GM12878 (cell line): ENCODE data around the gene MMP7. TPM values are rescaled to one million over a fixed set of nuclear protein-coding genes. Genes with fewer than 3 reads are reported as not detected.

Source experiments
- ATAC-seq: fragments of 200-7000 bp; cut with Tn5 transposase; 3 replicates; pipeline ENCODE4 v1.9.1; 2020; ENCODE audit warnings: mild to moderate bottlenecking, moderate library complexity
- BruUV-seq: library from RNA; stranded (reverse); fragments of 400-500 nt; replicated peaks from 2 replicates; lab custom pipeline; 2021; lab: Mats Ljungman, UMichigan
- CTCF ChIA-PET: fragments of 300-600 bp; sonication (Branson Sonifier 250); formaldehyde crosslinking; extraction: SDS; loops from one replicate; lab custom pipeline; 2021; ENCODE audit warnings: inconsistent platforms; lab: Yijun Ruan, JAX
- POLR2A ChIA-PET: fragments of 350-600 bp; formaldehyde crosslinking; extraction: SDS; loops from one replicate; lab custom pipeline; 2021; ENCODE audit warnings: inconsistent platforms; lab: Charles Lee
- RAD21 ChIA-PET: fragments of 300-600 bp; sonication (Branson Sonifier 250); formaldehyde crosslinking; loops from one replicate; lab custom pipeline; 2023; ENCODE audit warnings: antibody characterized with exemption; ENCODE audit not compliant: unreplicated experiment; lab: Charles Lee
- SMC1A ChIA-PET: fragments of 300-600 bp; sonication (Branson Sonifier 250); formaldehyde crosslinking; loops from one replicate; lab custom pipeline; 2023; ENCODE audit not compliant: unreplicated experiment, uncharacterized antibody; lab: Charles Lee
- DNase-seq: peaks from one replicate; pipeline ENCODE4 v3.0.0-alpha.2; 2011; ENCODE audit warnings: low read depth, low spot score
- FAIRE-seq: peaks from 3 replicates; lab custom pipeline; 2011; peaks lifted over from hg19 to GRCh38; lab: Jason Lieb, UNC
- H2AFZ ChIP-seq: 2 replicates; pipeline ENCODE4 v1.6.0; 2011; ENCODE audit warnings: low read depth, low read length, control low read depth; ENCODE audit not compliant: control insufficient read depth
- H3K27ac ChIP-seq: 2 replicates; pipeline ENCODE4 v1.5.1; 2011; ENCODE audit warnings: control low read depth; ENCODE audit not compliant: control insufficient read depth, insufficient read depth
- H3K27me3 ChIP-seq, 2 experiments: replicated peaks in 1 of 2; 2 replicates each; pipeline versions ENCODE4 v1.6.0 to v1.6.1; 2011; ENCODE audit warnings: low read length in 1 of 2; ENCODE audit not compliant: control insufficient read depth in 2 of 2, insufficient read depth in 2 of 2
- H3K36me3 ChIP-seq, 2 experiments: 2 replicates each; pipeline ENCODE4 v1.5.1; 2011; ENCODE audit warnings: low read length in 1 of 2; ENCODE audit not compliant: control insufficient read depth in 2 of 2, insufficient read depth in 2 of 2
- H3K4me1 ChIP-seq: 2 replicates; pipeline ENCODE4 v1.6.1; 2011; ENCODE audit warnings: mild to moderate bottlenecking, low read length, moderate library complexity, mixed read lengths; ENCODE audit not compliant: control insufficient read depth, insufficient read depth
- H3K4me2 ChIP-seq: 2 replicates; pipeline ENCODE4 v1.6.0; 2011; ENCODE audit warnings: control low read depth; ENCODE audit not compliant: control insufficient read depth, insufficient read depth
- H3K4me3 ChIP-seq: fragments of 200-600 bp; sonication (generic); 2 replicates; pipeline ENCODE4 v1.5.1; 2016
- H3K79me2 ChIP-seq: 2 replicates; pipeline ENCODE4 v1.6.0; 2011; ENCODE audit warnings: low read length; ENCODE audit not compliant: control insufficient read depth, insufficient read depth
- H3K9ac ChIP-seq: 2 replicates; pipeline ENCODE4 v1.8.0; 2011; ENCODE audit warnings: low read length, control low read depth, mixed read lengths; ENCODE audit not compliant: control insufficient read depth, insufficient read depth
- H3K9me3 ChIP-seq: replicated peaks from 3 replicates; pipeline ENCODE4 v1.5.1; 2011; ENCODE audit warnings: mild to moderate bottlenecking, low read length; ENCODE audit not compliant: control insufficient read depth, insufficient read depth
- H4K20me1 ChIP-seq: 2 replicates; pipeline ENCODE4 v1.6.0; 2011; ENCODE audit not compliant: control insufficient read depth, insufficient read depth
- ASH2L ChIP-seq: fragments of 300-600, 200-600 bp; sonication (generic); IDR thresholded peaks from 2 replicates; pipeline ENCODE4 v1.6.1; 2017; ENCODE audit warnings: low read depth, mild to moderate bottlenecking, borderline replicate concordance
- ATF7 ChIP-seq: fragments of 450-650 bp; IDR thresholded peaks from 2 replicates; pipeline ENCODE4 v1.6.1; 2016; ENCODE audit warnings: low read depth, mild to moderate bottlenecking
- BACH1 ChIP-seq: fragments of 450-650 bp; IDR thresholded peaks from 2 replicates; pipeline ENCODE4 v1.6.1; 2017; ENCODE audit warnings: mild to moderate bottlenecking, borderline replicate concordance
- CEBPB ChIP-seq, 2 experiments: fragments of 150-350 bp in 1 of 2; IDR thresholded peaks; 2 replicates each; pipeline ENCODE4 v1.6.1; 2012 to 2014; ENCODE audit warnings: low read depth in 2 of 2, low read length in 2 of 2, borderline replicate concordance in 1 of 2, inconsistent platforms in 1 of 2
- CHD2 ChIP-seq: IDR thresholded peaks from 2 replicates; pipeline ENCODE4 v1.6.1; 2011; ENCODE audit warnings: low read depth, low read length, improper control_type of control experiment, borderline replicate concordance
- CREM ChIP-seq: IDR thresholded peaks from 2 replicates; pipeline ENCODE4 v1.6.1; 2014; ENCODE audit warnings: antibody characterized with exemption, low read depth
- KLF5 ChIP-seq: fragments of 450-650 bp; IDR thresholded peaks from 2 replicates; pipeline ENCODE4 v1.6.1; 2014; ENCODE audit warnings: mild to moderate bottlenecking; ENCODE audit not compliant: partially characterized antibody
- MTA2 ChIP-seq: fragments of 450-650 bp; IDR thresholded peaks from 2 replicates; pipeline ENCODE4 v1.6.1; 2016; ENCODE audit warnings: low read depth, mild to moderate bottlenecking, moderate library complexity
- MYB ChIP-seq: fragments of 150-350 bp; IDR thresholded peaks from 2 replicates; pipeline ENCODE4 v1.6.1; 2014; ENCODE audit warnings: mild to moderate bottlenecking, low read depth, low read length, borderline replicate concordance
- NR2C1 ChIP-seq: fragments of 450-650 bp; IDR thresholded peaks from 2 replicates; pipeline ENCODE4 v1.6.1; 2017; ENCODE audit warnings: antibody characterized with exemption, mild to moderate bottlenecking, moderate library complexity
- RBBP5 ChIP-seq: fragments of 200-600 bp; sonication (generic); conservative IDR thresholded peaks from 2 replicates; pipeline ENCODE4 v1.6.1; 2016
- SMAD5 ChIP-seq: IDR thresholded peaks from 2 replicates; pipeline ENCODE4 v1.6.1; 2016; ENCODE audit warnings: antibody characterized with exemption, low read depth
- SPI1 ChIP-seq: IDR thresholded peaks from 2 replicates; pipeline ENCODE4 v1.6.1; 2011; ENCODE audit warnings: low read depth, mild to moderate bottlenecking, low read length, moderate library complexity, borderline replicate concordance; ENCODE audit not compliant: insufficient read depth
- STAT3 ChIP-seq: IDR thresholded peaks from 2 replicates; pipeline ENCODE4 v1.6.1; 2011; ENCODE audit warnings: low read depth, low read length, improper control_type of control experiment
- TAF1 ChIP-seq: IDR thresholded peaks from 2 replicates; pipeline ENCODE4 v1.6.1; 2011; ENCODE audit warnings: mild to moderate bottlenecking, low read depth, low read length, borderline replicate concordance
- ZBED1 ChIP-seq: IDR thresholded peaks from 2 replicates; pipeline ENCODE4 v1.6.1; 2016; ENCODE audit warnings: borderline replicate concordance
- ZNF217 ChIP-seq: fragments of 450-650 bp; IDR thresholded peaks from 2 replicates; pipeline ENCODE4 v1.6.1; 2017; ENCODE audit warnings: antibody characterized with exemption, mild to moderate bottlenecking
- in situ Hi-C: fragments of 300-500 bp; cut with MboI; formaldehyde crosslinking; loops from 9 replicates; pipeline ENCODE4 v1.14.3; 2018; ENCODE audit warnings: mixed read lengths
- intact Hi-C: fragments of 100-400 bp; cut with micrococcal nuclease; formaldehyde crosslinking; loops from one replicate; pipeline ENCODE4 v1.14.2; 2022; ENCODE audit not compliant: unreplicated experiment
- polyA plus RNA-seq, 11 experiments: library from polyadenylated mRNA; depleted of rRNA in 4 of 11; unstranded in 6 of 11; stranded (reverse) in 5 of 11; fragments of >200 nt; fragmentation: Nextera tagmentation in 4 of 11; fragmentation: Illumina TruSeq in 1 of 11; extraction: Ambion mirVana in 4 of 11; extraction: Trizol in 1 of 11; gene quantifications; 1 replicate in 1 of 11; 2 replicates in 10 of 11; pipeline versions ENCODE4 v1.2.1 to v1.2.3, GENCODE V29; 2011 to 2016; ENCODE audit warnings: inconsistent platforms in 2 of 11, missing spikeins in 2 of 11, low read depth in 1 of 11
- total RNA-seq, 4 experiments: library from RNA; depleted of rRNA in 3 of 4; stranded (reverse); fragments of >200 nt in 3 of 4; fragmentation: Illumina TruSeq in 1 of 4; extraction: Trizol in 1 of 4; gene quantifications; 2 replicates each; pipeline versions ENCODE4 v1.2.1 to v1.2.3, GENCODE V29; 2013 to 2021
- TF ChIP-seq, protein P1 (sequence below): fragments of 450-650 bp; IDR thresholded peaks from 2 replicates; pipeline ENCODE4 v1.6.1; 2017; ENCODE audit warnings: antibody characterized with exemption, mild to moderate bottlenecking, moderate library complexity
- TF ChIP-seq, protein P2 (sequence below): fragments of 450-650 bp; formaldehyde crosslinking; IDR thresholded peaks from 2 replicates; pipeline ENCODE4 v1.5.0; 2022; ENCODE audit warnings: mild to moderate bottlenecking, missing genetic modification characterization

MMP7 gene
- total and polyA plus RNA-seq, 10 of the 15 experiments (the other 5 are each of a cell fraction or from before 2014, with no cell fraction given), result 0.63 to 18.0 (median 1.1) TPM

DNA sequence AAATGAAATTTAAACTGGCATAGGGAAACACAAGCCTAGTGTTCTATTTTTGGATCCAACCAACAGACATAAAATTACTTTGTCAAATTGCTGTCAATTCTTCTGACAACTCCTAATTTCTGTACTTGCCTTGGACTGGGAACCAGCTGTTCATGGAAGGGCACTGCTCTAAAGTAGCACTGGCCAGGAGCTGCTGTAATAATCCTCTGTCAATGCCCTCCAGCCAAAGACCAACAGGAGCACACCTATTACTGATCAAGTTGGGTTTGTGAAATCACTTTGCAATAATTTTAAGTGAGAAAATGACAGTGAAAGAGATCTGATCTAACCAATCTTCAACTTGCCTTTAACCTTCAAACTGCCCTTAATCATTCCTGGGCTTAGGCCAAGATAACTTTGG is 59.1 kb downstream of the MMP7 start:
- in situ Hi-C loops (no loop called here), intact Hi-C loops (no loop called here)
- Histone ChIP-seq H3K4me3 (no peak overlapping the region), H3K4me1 (peaks cover 17% of the 10 kb centered on the region), H3K27ac (no peak overlapping the region), H3K27me3 (no peaks in the 10 kb centered on the region), H3K36me3 (no peaks in the 10 kb centered on the region), H2AFZ (no peak overlapping the region), H3K79me2 (no peaks in the 10 kb centered on the region), H4K20me1 (no peaks in the 10 kb centered on the region), H3K9me3 (no peaks in the 10 kb centered on the region), H3K9ac (no peak overlapping the region), H3K4me2 (no peak overlapping the region)
- ChIA-PET CTCF (interaction anchor here (0.7 to 1.4 kb wide), 3 partner anchors 24 to 142 kb away, joined by 3 to 4 read pairs (median 4); no protein-coding TSS in a partner anchor), SMC1A (interaction anchor here (1.1 to 1.4 kb wide), 2 partner anchors 20 to 142 kb away, joined by 3 read pairs; no protein-coding TSS in a partner anchor), POLR2A (interaction anchor here (0.5 to 1.8 kb wide), 2 partner anchors 10 to 26 kb away, joined by 3 to 4 read pairs; no protein-coding TSS in a partner anchor), RAD21 (no interaction called here)
- BruUV-seq, result no TSS peak
- TF ChIP-seq NR2C1 (no peak), RBBP5 (no peak), KLF5 (no peak), TAF1 (no peak), CEBPB (IDR thresholded peaks at IDR 0.05; ENCODE audit: borderline replicate concordance in 1 of 2, low read depth in 2 of 2, low read length in 2 of 2) (no peak), STAT3 (no peak), SPI1 (no peak), ATF7 (no peak), SMAD5 (no peak), ASH2L (no peak), ZBED1 (no peak), CHD2 (no peak), MTA2 (no peak), ZNF217 (no peak), CREM (no peak), MYB (no peak), BACH1 (no peak)
- TF ChIP-seq, protein P1, sequence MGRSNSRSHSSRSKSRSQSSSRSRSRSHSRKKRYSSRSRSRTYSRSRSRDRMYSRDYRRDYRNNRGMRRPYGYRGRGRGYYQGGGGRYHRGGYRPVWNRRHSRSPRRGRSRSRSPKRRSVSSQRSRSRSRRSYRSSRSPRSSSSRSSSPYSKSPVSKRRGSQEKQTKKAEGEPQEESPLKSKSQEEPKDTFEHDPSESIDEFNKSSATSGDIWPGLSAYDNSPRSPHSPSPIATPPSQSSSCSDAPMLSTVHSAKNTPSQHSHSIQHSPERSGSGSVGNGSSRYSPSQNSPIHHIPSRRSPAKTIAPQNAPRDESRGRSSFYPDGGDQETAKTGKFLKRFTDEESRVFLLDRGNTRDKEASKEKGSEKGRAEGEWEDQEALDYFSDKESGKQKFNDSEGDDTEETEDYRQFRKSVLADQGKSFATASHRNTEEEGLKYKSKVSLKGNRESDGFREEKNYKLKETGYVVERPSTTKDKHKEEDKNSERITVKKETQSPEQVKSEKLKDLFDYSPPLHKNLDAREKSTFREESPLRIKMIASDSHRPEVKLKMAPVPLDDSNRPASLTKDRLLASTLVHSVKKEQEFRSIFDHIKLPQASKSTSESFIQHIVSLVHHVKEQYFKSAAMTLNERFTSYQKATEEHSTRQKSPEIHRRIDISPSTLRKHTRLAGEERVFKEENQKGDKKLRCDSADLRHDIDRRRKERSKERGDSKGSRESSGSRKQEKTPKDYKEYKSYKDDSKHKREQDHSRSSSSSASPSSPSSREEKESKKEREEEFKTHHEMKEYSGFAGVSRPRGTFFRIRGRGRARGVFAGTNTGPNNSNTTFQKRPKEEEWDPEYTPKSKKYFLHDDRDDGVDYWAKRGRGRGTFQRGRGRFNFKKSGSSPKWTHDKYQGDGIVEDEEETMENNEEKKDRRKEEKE, result no peak
- TF ChIP-seq, protein P2, sequence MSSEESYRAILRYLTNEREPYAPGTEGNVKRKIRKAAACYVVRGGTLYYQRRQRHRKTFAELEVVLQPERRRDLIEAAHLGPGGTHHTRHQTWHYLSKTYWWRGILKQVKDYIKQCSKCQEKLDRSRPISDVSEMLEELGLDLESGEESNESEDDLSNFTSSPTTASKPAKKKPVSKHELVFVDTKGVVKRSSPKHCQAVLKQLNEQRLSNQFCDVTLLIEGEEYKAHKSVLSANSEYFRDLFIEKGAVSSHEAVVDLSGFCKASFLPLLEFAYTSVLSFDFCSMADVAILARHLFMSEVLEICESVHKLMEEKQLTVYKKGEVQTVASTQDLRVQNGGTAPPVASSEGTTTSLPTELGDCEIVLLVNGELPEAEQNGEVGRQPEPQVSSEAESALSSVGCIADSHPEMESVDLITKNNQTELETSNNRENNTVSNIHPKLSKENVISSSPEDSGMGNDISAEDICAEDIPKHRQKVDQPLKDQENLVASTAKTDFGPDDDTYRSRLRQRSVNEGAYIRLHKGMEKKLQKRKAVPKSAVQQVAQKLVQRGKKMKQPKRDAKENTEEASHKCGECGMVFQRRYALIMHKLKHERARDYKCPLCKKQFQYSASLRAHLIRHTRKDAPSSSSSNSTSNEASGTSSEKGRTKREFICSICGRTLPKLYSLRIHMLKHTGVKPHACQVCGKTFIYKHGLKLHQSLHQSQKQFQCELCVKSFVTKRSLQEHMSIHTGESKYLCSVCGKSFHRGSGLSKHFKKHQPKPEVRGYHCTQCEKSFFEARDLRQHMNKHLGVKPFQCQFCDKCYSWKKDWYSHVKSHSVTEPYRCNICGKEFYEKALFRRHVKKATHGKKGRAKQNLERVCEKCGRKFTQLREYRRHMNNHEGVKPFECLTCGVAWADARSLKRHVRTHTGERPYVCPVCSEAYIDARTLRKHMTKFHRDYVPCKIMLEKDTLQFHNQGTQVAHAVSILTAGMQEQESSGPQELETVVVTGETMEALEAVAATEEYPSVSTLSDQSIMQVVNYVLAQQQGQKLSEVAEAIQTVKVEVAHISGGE, result no peak
- ATAC-seq, result no peak
- no peak for DNase-seq
- no peak for FAIRE-seq
